ENCODE measurements around the gene GRIA4.

GRIA4 gene

GRCh38 chr11:105610871-105611571 lies 1.1 kb downstream of the GRIA4 start:
- H3K9ac ChIP-seq (ENCODE audit: low read depth, low read length) = peak overlapping the region; percentile 85; the same call in 1 of the 2 replicates
- no peak overlapping the region for H3K27ac ChIP-seq (ENCODE audit: low read length)
- peaks cover 21% of the 10 kb centered on the region; the same call in 1 of the 2 replicates for H3K4me1 ChIP-seq (ENCODE audit: insufficient read depth, low read length)
- H3K27me3 ChIP-seq (ENCODE audit: insufficient read depth, low read length) = peaks cover 47% of the 10 kb centered on the region
- peak overlapping the region; percentile 85 for H3K4me3 ChIP-seq (ENCODE audit: low read length)
- H3K36me3 ChIP-seq (ENCODE audit: insufficient read depth, low read depth, low read length) = no peaks in the 10 kb centered on the region
- H3K9me3 ChIP-seq (ENCODE audit: insufficient read depth, low read depth, low read length) = no peaks in the 10 kb centered on the region

GRCh38 chr11:105611572-105612441 lies 1.9 kb downstream of the GRIA4 start:
- peaks cover 21% of the 10 kb centered on the region; the same call in 1 of the 2 replicates for H3K4me1 ChIP-seq (ENCODE audit: insufficient read depth, low read length)
- peaks cover 47% of the 10 kb centered on the region for H3K27me3 ChIP-seq (ENCODE audit: insufficient read depth, low read length)
- no peaks in the 10 kb centered on the region for H3K9me3 ChIP-seq (ENCODE audit: insufficient read depth, low read depth, low read length)
- H3K4me3 ChIP-seq (ENCODE audit: low read length) = peak overlapping the region; percentile 85
- H3K27ac ChIP-seq (ENCODE audit: low read length) = no peak overlapping the region
- no peaks in the 10 kb centered on the region for H3K36me3 ChIP-seq (ENCODE audit: insufficient read depth, low read depth, low read length)
- peak overlapping the region; percentile 85; the same call in 1 of the 2 replicates for H3K9ac ChIP-seq (ENCODE audit: low read depth, low read length)

GRCh38 chr11:105612771-105613170 lies 2.9 kb downstream of the GRIA4 start:
- peak overlapping the region; percentile 44 for H3K27ac ChIP-seq (ENCODE audit: low read length)
- no peaks in the 10 kb centered on the region; the same call in 1 of the 2 replicates for H3K36me3 ChIP-seq (ENCODE audit: insufficient read depth, low read depth, low read length)
- peaks cover 47% of the 10 kb centered on the region for H3K27me3 ChIP-seq (ENCODE audit: insufficient read depth, low read length)
- peak overlapping the region; percentile 85 for H3K4me3 ChIP-seq (ENCODE audit: low read length)
- peaks cover 21% of the 10 kb centered on the region; the same call in 1 of the 2 replicates for H3K4me1 ChIP-seq (ENCODE audit: insufficient read depth, low read length)
- peak overlapping the region; percentile 85; the same call in 1 of the 2 replicates for H3K9ac ChIP-seq (ENCODE audit: low read depth, low read length)
- H3K9me3 ChIP-seq (ENCODE audit: insufficient read depth, low read depth, low read length) = no peaks in the 10 kb centered on the region

- Histone ChIP-seq H3K4me3 (ENCODE audit: low read length) (peak overlapping the region; percentile 85), H3K36me3 (ENCODE audit: insufficient read depth, low read depth, low read length) (no peaks in the 10 kb centered on the region; the same call in 1 of the 2 replicates), H3K4me1 (ENCODE audit: insufficient read depth, low read length) (peaks cover 21% of the 10 kb centered on the region; the same call in 1 of the 2 replicates), H3K27me3 (ENCODE audit: insufficient read depth, low read length) (peaks cover 46% of the 10 kb centered on the region), H3K27ac (ENCODE audit: low read length) (peak overlapping the region; percentile 44), H3K9ac (ENCODE audit: low read depth, low read length) (peak overlapping the region; percentile 85; the same call in 1 of the 2 replicates), H3K9me3 (ENCODE audit: insufficient read depth, low read depth, low read length) (no peaks in the 10 kb centered on the region)
These were observed 3.3 kb downstream of the GRIA4 start for GRCh38 chr11:105613183-105613582.

GRCh38 chr11:105618343-105618955 lies 8.6 kb downstream of the GRIA4 start:
- Histone ChIP-seq H3K4me3 (ENCODE audit: low read length) (no peak overlapping the region), H3K9ac (ENCODE audit: low read depth, low read length) (no peak overlapping the region), H3K36me3 (ENCODE audit: insufficient read depth, low read depth, low read length) (no peaks in the 10 kb centered on the region; the same call in 1 of the 2 replicates), H3K4me1 (ENCODE audit: insufficient read depth, low read length) (peaks cover 8% of the 10 kb centered on the region; the same call in 1 of the 2 replicates), H3K27ac (ENCODE audit: low read length) (no peak overlapping the region), H3K27me3 (ENCODE audit: insufficient read depth, low read length) (no peaks in the 10 kb centered on the region), H3K9me3 (ENCODE audit: insufficient read depth, low read depth, low read length) (no peaks in the 10 kb centered on the region)

- Histone ChIP-seq H3K27me3 (ENCODE audit: insufficient read depth, low read length) (no peaks in the 10 kb centered on the region), H3K27ac (ENCODE audit: low read length) (no peak overlapping the region), H3K36me3 (ENCODE audit: insufficient read depth, low read depth, low read length) (no peaks in the 10 kb centered on the region; the same call in 1 of the 2 replicates), H3K9me3 (ENCODE audit: insufficient read depth, low read depth, low read length) (no peaks in the 10 kb centered on the region), H3K9ac (ENCODE audit: low read depth, low read length) (no peak overlapping the region), H3K4me1 (ENCODE audit: insufficient read depth, low read length) (peaks cover 4% of the 10 kb centered on the region; the same call in 1 of the 2 replicates), H3K4me3 (ENCODE audit: low read length) (no peak overlapping the region)
These were observed 9.7 kb downstream of the GRIA4 start for GRCh38 chr11:105619556-105619955.

GRCh38 chr11:105622016-105622415 lies 12.1 kb downstream of the GRIA4 start:
- Histone ChIP-seq H3K9me3 (ENCODE audit: insufficient read depth, low read depth, low read length) (no peaks in the 10 kb centered on the region), H3K36me3 (ENCODE audit: insufficient read depth, low read depth, low read length) (no peaks in the 10 kb centered on the region; the same call in 1 of the 2 replicates), H3K27me3 (ENCODE audit: insufficient read depth, low read length) (no peaks in the 10 kb centered on the region), H3K27ac (ENCODE audit: low read length) (no peak overlapping the region), H3K9ac (ENCODE audit: low read depth, low read length) (no peak overlapping the region), H3K4me3 (ENCODE audit: low read length) (no peak overlapping the region), H3K4me1 (ENCODE audit: insufficient read depth, low read length) (no peaks in the 10 kb centered on the region)

- Histone ChIP-seq H3K27ac (ENCODE audit: low read length) (no peak overlapping the region), H3K9ac (ENCODE audit: low read depth, low read length) (no peak overlapping the region)
These were observed 22.4 kb downstream of the GRIA4 start for GRCh38 chr11:105632316-105632715.

GRCh38 chr11:105635466-105635865 lies 25.6 kb downstream of the GRIA4 start:
- Histone ChIP-seq H3K9me3 (ENCODE audit: insufficient read depth, low read depth, low read length) (no peaks in the 10 kb centered on the region), H3K9ac (ENCODE audit: low read depth, low read length) (no peak overlapping the region), H3K27ac (ENCODE audit: low read length) (no peak overlapping the region), H3K27me3 (ENCODE audit: insufficient read depth, low read length) (no peaks in the 10 kb centered on the region), H3K4me1 (ENCODE audit: insufficient read depth, low read length) (no peaks in the 10 kb centered on the region), H3K4me3 (ENCODE audit: low read length) (no peak overlapping the region), H3K36me3 (ENCODE audit: insufficient read depth, low read depth, low read length) (no peaks in the 10 kb centered on the region)

More at GRCh38 chr11:105632316-105632715, 22.4 kb downstream of the GRIA4 start:
- Histone ChIP-seq H3K27me3 (ENCODE audit: insufficient read depth, low read length) (no peaks in the 10 kb centered on the region), H3K4me3 (ENCODE audit: low read length) (no peak overlapping the region), H3K4me1 (ENCODE audit: insufficient read depth, low read length) (no peaks in the 10 kb centered on the region), H3K9me3 (ENCODE audit: insufficient read depth, low read depth, low read length) (no peaks in the 10 kb centered on the region), H3K36me3 (ENCODE audit: insufficient read depth, low read depth, low read length) (no peaks in the 10 kb centered on the region)

GRCh38 chr11:105636496-105636895 lies 26.6 kb downstream of the GRIA4 start:
- Histone ChIP-seq H3K9me3 (ENCODE audit: insufficient read depth, low read depth, low read length) (no peaks in the 10 kb centered on the region), H3K27ac (ENCODE audit: low read length) (no peak overlapping the region), H3K4me3 (ENCODE audit: low read length) (no peak overlapping the region), H3K27me3 (ENCODE audit: insufficient read depth, low read length) (no peaks in the 10 kb centered on the region), H3K4me1 (ENCODE audit: insufficient read depth, low read length) (no peaks in the 10 kb centered on the region), H3K9ac (ENCODE audit: low read depth, low read length) (no peak overlapping the region), H3K36me3 (ENCODE audit: insufficient read depth, low read depth, low read length) (no peaks in the 10 kb centered on the region)

GRCh38 chr11:105639527-105639926 lies 29.7 kb downstream of the GRIA4 start:
- Histone ChIP-seq H3K9me3 (ENCODE audit: insufficient read depth, low read depth, low read length) (no peaks in the 10 kb centered on the region), H3K4me3 (ENCODE audit: low read length) (no peak overlapping the region), H3K36me3 (ENCODE audit: insufficient read depth, low read depth, low read length) (no peaks in the 10 kb centered on the region), H3K27me3 (ENCODE audit: insufficient read depth, low read length) (no peaks in the 10 kb centered on the region), H3K9ac (ENCODE audit: low read depth, low read length) (no peak overlapping the region), H3K4me1 (ENCODE audit: insufficient read depth, low read length) (no peaks in the 10 kb centered on the region), H3K27ac (ENCODE audit: low read length) (no peak overlapping the region)

Measured in iPS-20b (cell line).